ENCODE measurements around the gene OSGIN1.

OSGIN1 gene

GRCh38 chr16:83995754-83996153 is 42.7 kb downstream of the OSGIN1 start:
- no peak for DNase-seq (ENCODE audit: low read depth in 1 of 2, low spot score in 1 of 2)
- Histone ChIP-seq H3K27me3 (ENCODE audit: insufficient read depth, poor library complexity, severe bottlenecking) (no peaks in the 10 kb centered on the region), H3K4me3 (replicated peaks; ENCODE audit: insufficient read depth, low read length) (no peak overlapping the region), H3K27ac (replicated peaks) (no peak overlapping the region)
- no peak for TF ChIP-seq REST (IDR thresholded peaks at IDR 0.05; ENCODE audit: insufficient replicate concordance, low read depth)
- TF ChIP-seq GABPA (IDR thresholded peaks at IDR 0.05; ENCODE audit: low read depth), result no peak
- TF ChIP-seq POLR2AphosphoS5 (IDR thresholded peaks at IDR 0.05; ENCODE audit: low read depth), result no peak
- TF ChIP-seq SPI1 (IDR thresholded peaks at IDR 0.05; ENCODE audit: borderline replicate concordance, low read depth), result no peak
- TF ChIP-seq CTCF (IDR thresholded peaks at IDR 0.05; ENCODE audit: insufficient read depth, low read length), result no peak

GRCh38 chr16:83996481-83997252 is 43.6 kb downstream of the OSGIN1 start:
- no peak for TF ChIP-seq POLR2AphosphoS5 (IDR thresholded peaks at IDR 0.05; ENCODE audit: low read depth)
- Histone ChIP-seq H3K27me3 (ENCODE audit: insufficient read depth, poor library complexity, severe bottlenecking) (peaks cover 3% of the 10 kb centered on the region), H3K4me3 (replicated peaks; ENCODE audit: insufficient read depth, low read length) (no peak overlapping the region), H3K27ac (replicated peaks) (no peak overlapping the region)
- DNase-seq (ENCODE audit: low read depth in 1 of 2, low spot score in 1 of 2), result no peak

- DNase-seq (ENCODE audit: low read depth in 1 of 2, low spot score in 1 of 2), result no peak
- H3K4me3 ChIP-seq (replicated peaks; ENCODE audit: insufficient read depth, low read length), result no peak overlapping the region
- H3K27ac ChIP-seq (replicated peaks), result no peak overlapping the region
- peaks cover 5% of the 10 kb centered on the region for H3K27me3 ChIP-seq (ENCODE audit: insufficient read depth, poor library complexity, severe bottlenecking)
- TF ChIP-seq REST (IDR thresholded peaks at IDR 0.05; ENCODE audit: insufficient replicate concordance, low read depth) (no peak), CTCF (IDR thresholded peaks at IDR 0.05; ENCODE audit: insufficient read depth, low read length) (no peak), GABPA (IDR thresholded peaks at IDR 0.05; ENCODE audit: low read depth) (no peak), POLR2AphosphoS5 (IDR thresholded peaks at IDR 0.05; ENCODE audit: low read depth) (no peak), SPI1 (IDR thresholded peaks at IDR 0.05; ENCODE audit: borderline replicate concordance, low read depth) (no peak)
These were observed 45.1 kb downstream of the OSGIN1 start for GRCh38 chr16:83998091-83998490.

- no peak for DNase-seq (ENCODE audit: low read depth in 1 of 2, low spot score in 1 of 2)
- Histone ChIP-seq H3K4me3 (replicated peaks; ENCODE audit: insufficient read depth, low read length) (no peak overlapping the region), H3K27me3 (ENCODE audit: insufficient read depth, poor library complexity, severe bottlenecking) (peaks cover 13% of the 10 kb centered on the region), H3K27ac (replicated peaks) (no peak overlapping the region)
- TF ChIP-seq CTCF (IDR thresholded peaks at IDR 0.05; ENCODE audit: insufficient read depth, low read length), result no peak
- no peak for TF ChIP-seq POLR2AphosphoS5 (IDR thresholded peaks at IDR 0.05; ENCODE audit: low read depth)
- TF ChIP-seq SPI1 (IDR thresholded peaks at IDR 0.05; ENCODE audit: borderline replicate concordance, low read depth), result no peak
- no peak for TF ChIP-seq GABPA (IDR thresholded peaks at IDR 0.05; ENCODE audit: low read depth)
- no peak for TF ChIP-seq REST (IDR thresholded peaks at IDR 0.05; ENCODE audit: insufficient replicate concordance, low read depth)
These were observed 48.1 kb downstream of the OSGIN1 start for GRCh38 chr16:84000989-84001642.
